Testis (tissue), 3 donors: ENCODE measurements around the gene LAMA5. TPM values are rescaled to one million over a fixed set of nuclear protein-coding genes. Genes with fewer than 3 reads are reported as not detected.

Source experiments
- DNase-seq: peaks from one replicate; pipeline ENCODE4 v3.0.0-alpha.2; 2019
- H3K27ac ChIP-seq, 2 donors: fragments of 200-600 bp; sonication (generic); one replicate each; pipeline ENCODE4 v1.5.1; 2019
- H3K27me3 ChIP-seq: fragments of 200-600 bp; sonication (generic); one replicate; pipeline ENCODE4 v1.5.1; 2019
- H3K36me3 ChIP-seq: fragments of 200-600 bp; sonication (generic); one replicate; pipeline ENCODE4 v1.5.1; 2017; ENCODE audit warnings: low read depth; ENCODE audit errors: missing control alignments
- H3K4me1 ChIP-seq: fragments of 200-600 bp; sonication (generic); one replicate; pipeline ENCODE4 v1.5.1; 2019
- H3K4me3 ChIP-seq, 2 donors: fragments of 200-600 bp; sonication (generic); one replicate each; pipeline ENCODE4 v1.5.1; 2017 to 2019
- H3K9me3 ChIP-seq: fragments of 200-600 bp; sonication (generic); one replicate; pipeline ENCODE4 v1.5.1; 2017
- POLR2A ChIP-seq: fragments of 450-650 bp; IDR thresholded peaks from one replicate; pipeline ENCODE4 v1.6.1; 2017; ENCODE audit warnings: antibody characterized with exemption, mild to moderate bottlenecking, moderate library complexity
- WGBS, 2 donors: methylation state at CpG; one replicate each; pipeline ENCODE4 v1.1.5; 2018; 5-methylcytosine and 5-hydroxymethylcytosine counted together
- intact Hi-C: fragments of 100-400 bp; cut with DNase I; formaldehyde crosslinking; loops from one replicate; pipeline ENCODE4 v1.15.1; 2023; ENCODE audit warnings: low total_unique reads
- polyA plus RNA-seq: library from polyadenylated mRNA; stranded (reverse); fragments of 350-450 nt; fragmentation: Illumina TruSeq; extraction: RNeasy Lipid Tissue Mini Kit (QIAGEN cat#74804); gene quantifications from one replicate; pipeline ENCODE4 v1.2.3, GENCODE V29; 2014; ENCODE audit warnings: low read depth, low replicate concordance; ENCODE audit not compliant: insufficient read depth
- total RNA-seq, 2 donors: library from RNA; depleted of rRNA; stranded (reverse); fragments of >200 nt; gene quantifications; one replicate each; pipeline ENCODE4 v1.2.3, GENCODE V29; 2016
- TF ChIP-seq, protein P1 (sequence below), 3 experiments: fragments of 450-650 bp in 2 of 3; fragments of 200-600 bp in 1 of 3; sonication (generic) in 1 of 3; IDR thresholded peaks; one replicate each; pipeline ENCODE4 v1.5.1; 2016 to 2019; ENCODE audit warnings: antibody characterized with exemption in 3 of 3, mild to moderate bottlenecking in 2 of 3, moderate library complexity in 1 of 3

The LAMA5 gene
- total and polyA plus RNA-seq, 3 donors from 2014 or later = 33.2 to 144 (median 121) TPM

DNA sequence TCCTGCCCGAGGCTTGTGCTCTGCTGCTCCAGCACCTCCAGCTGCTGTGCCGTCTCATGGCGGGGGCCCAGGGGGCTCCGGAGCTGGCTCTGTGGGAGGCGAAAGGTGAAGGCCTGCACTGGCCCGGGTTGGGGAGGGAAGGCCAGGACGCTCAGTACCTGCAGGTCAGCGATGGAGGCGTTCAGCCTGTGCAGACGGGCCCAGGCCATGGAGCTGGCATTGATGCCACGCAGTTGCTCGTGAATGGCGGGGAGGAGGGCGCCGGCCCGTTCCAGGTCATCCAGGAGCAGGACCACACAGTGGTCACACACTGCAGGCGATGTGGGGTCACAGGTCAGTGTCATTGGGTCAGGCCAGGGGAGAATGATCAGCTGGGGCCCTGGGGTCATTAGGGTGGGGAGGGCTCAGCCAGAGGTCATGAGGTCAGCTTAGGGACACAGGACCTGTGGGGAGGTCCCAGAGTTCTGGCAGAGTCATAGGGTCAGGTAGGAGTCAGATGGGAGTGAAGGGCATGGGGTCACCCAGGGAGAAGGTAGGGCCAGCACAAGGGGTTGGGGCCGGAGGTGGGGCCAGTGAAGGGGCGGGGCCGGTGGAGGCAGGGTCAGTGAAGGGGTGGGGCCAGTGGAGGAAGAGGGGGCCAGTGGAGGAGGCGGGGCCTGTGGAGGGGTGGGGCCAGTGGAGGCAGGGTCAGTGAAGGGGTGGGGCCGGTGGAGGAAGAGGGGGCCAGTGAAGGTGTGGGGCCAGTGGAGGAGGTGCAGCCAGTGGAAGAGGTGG lies 46.3 kb downstream of the LAMA5 start:
- 91 to 92% methylated on average over 15 to 22 of the region's 22 CpGs for WGBS, 2 donors
- no peaks in the 10 kb centered on the region for H3K36me3 ChIP-seq
- no peak for DNase-seq
- TF ChIP-seq, protein P1, sequence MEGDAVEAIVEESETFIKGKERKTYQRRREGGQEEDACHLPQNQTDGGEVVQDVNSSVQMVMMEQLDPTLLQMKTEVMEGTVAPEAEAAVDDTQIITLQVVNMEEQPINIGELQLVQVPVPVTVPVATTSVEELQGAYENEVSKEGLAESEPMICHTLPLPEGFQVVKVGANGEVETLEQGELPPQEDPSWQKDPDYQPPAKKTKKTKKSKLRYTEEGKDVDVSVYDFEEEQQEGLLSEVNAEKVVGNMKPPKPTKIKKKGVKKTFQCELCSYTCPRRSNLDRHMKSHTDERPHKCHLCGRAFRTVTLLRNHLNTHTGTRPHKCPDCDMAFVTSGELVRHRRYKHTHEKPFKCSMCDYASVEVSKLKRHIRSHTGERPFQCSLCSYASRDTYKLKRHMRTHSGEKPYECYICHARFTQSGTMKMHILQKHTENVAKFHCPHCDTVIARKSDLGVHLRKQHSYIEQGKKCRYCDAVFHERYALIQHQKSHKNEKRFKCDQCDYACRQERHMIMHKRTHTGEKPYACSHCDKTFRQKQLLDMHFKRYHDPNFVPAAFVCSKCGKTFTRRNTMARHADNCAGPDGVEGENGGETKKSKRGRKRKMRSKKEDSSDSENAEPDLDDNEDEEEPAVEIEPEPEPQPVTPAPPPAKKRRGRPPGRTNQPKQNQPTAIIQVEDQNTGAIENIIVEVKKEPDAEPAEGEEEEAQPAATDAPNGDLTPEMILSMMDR (IDR thresholded peaks at IDR 0.05) = no peak
- no peak for TF ChIP-seq POLR2A
- peaks cover 33% of the 10 kb centered on the region for H3K4me1 ChIP-seq
- intact Hi-C loops = no loop called here
- no peak overlapping the region for H3K27ac ChIP-seq
- no peaks in the 10 kb centered on the region for H3K27me3 ChIP-seq
- no peaks in the 10 kb centered on the region for H3K9me3 ChIP-seq
- no peak overlapping the region for H3K4me3 ChIP-seq

DNA sequence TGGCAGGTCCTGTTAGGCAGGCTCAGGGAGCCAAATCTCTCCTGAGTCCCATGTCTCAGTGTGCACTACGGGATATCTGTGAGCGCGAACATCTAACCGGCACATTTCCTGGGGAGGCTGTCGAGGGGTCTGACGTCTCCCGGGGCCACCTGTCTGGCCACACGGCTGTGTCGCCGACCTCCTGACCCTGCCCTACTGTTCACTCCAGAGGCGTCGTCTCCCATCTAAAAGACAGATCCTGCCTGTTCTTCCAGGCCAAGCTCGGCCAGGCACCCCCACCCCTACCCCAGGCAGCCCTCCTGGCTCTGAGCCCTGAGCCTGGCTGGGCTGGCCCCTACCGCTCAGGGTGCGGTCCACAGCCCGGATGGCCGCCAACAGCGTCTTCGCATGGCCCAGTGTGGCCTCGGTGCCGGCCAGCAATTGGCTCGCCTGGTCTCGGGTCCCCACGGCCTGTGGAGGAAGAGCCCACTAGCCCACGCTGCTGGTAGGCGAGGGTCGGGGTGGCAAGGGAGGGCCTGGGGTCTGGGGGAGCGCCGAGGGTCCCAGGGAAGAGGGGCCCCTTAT lies 47.7 kb downstream of the LAMA5 start:
- 64 to 73% methylated on average over 5 to 29 of the region's 29 CpGs for WGBS, 2 donors
- no peaks in the 10 kb centered on the region for H3K36me3 ChIP-seq
- intact Hi-C loops = no loop called here
- H3K27ac ChIP-seq = peak overlapping the region; percentile 24 to 25
- no peaks in the 10 kb centered on the region for H3K27me3 ChIP-seq
- no peaks in the 10 kb centered on the region for H3K9me3 ChIP-seq
- H3K4me3 ChIP-seq = no peak overlapping the region
- DNase-seq = peak; percentile 51
- no peak for TF ChIP-seq POLR2A
- TF ChIP-seq, protein P1 (IDR thresholded peaks at IDR 0.05) = no peak
- peaks cover 33% of the 10 kb centered on the region for H3K4me1 ChIP-seq

DNA sequence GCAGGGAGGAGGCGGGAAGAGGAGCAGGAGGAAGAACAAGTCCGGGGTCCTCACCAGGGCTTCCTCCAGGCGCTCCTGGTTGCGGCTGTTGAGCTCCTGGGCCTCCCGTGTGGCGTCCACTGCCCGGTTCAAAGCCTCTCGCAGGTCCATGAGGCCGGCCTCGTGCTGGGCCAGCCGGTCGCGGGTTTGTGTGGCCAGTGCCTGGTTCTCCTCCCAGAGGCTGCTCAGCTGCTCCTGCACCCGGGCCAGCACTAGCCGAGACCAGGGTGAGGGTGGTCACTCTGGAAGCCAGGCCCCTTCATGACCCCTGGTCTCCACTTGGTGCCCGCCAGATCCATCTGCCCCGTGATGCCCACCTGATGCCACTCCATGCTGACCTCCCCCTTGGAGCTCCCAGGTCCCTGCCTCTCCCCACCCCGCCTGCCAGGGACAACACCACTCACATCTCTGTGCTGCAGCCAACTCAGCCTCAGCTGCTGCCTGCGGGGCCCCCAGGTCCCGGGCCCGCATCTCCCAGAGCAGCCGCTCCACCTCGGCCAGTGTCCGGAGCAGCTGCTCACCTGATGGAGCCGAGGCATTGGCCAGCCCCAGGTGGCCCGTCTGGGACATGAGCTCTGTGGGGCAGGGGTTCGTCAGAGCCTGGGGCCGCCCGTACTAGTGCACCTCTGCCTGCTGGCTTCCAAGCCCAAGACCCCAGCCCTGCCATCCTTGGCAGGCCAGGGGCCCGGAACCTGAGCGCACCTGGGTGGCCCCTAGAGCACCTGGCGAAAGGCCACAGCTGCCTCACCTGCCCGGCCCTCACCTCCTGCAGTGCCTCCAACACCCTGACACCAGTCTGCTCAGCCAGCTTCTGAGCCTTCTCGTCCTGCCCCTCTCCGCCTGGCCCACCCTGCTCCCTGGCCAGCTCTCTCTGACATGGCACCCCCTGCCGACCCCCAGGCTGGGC lies 48.4 kb downstream of the LAMA5 start:
- Histone ChIP-seq H3K27me3 (no peaks in the 10 kb centered on the region), H3K4me1 (peaks cover 31% of the 10 kb centered on the region), H3K36me3 (no peaks in the 10 kb centered on the region), H3K4me3 (no peak overlapping the region), H3K27ac (peak overlapping the region in 1 of 2 donors; percentile 25), H3K9me3 (no peaks in the 10 kb centered on the region)
- TF ChIP-seq, protein P1 (IDR thresholded peaks at IDR 0.05) = no peak
- TF ChIP-seq POLR2A = no peak
- intact Hi-C loops = no loop called here
- no peak for DNase-seq
- WGBS, 2 donors = 81 to 82% methylated on average over 12 to 36 of the region's 36 CpGs

DNA sequence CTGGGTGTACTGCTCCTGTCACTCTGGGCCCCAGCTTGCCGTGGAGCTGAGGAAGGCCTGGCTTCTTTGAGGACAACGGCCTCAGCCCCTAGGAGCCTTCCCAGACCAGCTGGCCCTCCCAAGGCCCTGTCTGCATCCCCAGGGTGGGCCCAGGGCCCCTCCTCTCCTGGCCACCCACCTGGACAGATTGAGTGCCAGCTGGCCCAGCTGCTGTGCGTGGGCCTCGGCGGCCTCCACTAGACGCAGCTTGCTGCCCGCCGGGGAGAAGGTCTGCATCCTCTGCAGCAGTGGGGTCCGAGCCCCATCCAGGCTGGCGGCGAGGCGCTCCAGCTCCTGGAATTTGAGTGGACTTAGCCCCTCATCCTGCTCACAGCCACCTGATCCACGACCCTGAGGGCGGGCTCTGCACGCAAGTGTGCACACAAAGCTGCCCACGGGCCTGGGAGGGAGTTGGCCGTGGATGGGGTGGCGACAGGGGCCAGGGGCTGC lies 49.9 kb downstream of the LAMA5 start:
- TF ChIP-seq, protein P1 (IDR thresholded peaks at IDR 0.05) = no peak
- no peak for TF ChIP-seq POLR2A
- Histone ChIP-seq H3K27me3 (no peaks in the 10 kb centered on the region), H3K4me3 (no peak overlapping the region), H3K27ac (peak overlapping the region in 1 of 2 donors; percentile 56), H3K4me1 (peaks cover 17% of the 10 kb centered on the region), H3K36me3 (no peaks in the 10 kb centered on the region), H3K9me3 (no peaks in the 10 kb centered on the region)
- intact Hi-C loops = no loop called here
- DNase-seq = no peak
- 69 to 75% methylated on average over 12 to 18 of the region's 18 CpGs for WGBS, 2 donors
